Measurements from ENCODE around the gene VAMP3. TPM values are rescaled to one million over a fixed set of nuclear protein-coding genes. Genes with fewer than 3 reads are reported as not detected.

VAMP3 gene
- total RNA-seq, 1 donor from 2014 or later: 47.0 TPM

DNA sequence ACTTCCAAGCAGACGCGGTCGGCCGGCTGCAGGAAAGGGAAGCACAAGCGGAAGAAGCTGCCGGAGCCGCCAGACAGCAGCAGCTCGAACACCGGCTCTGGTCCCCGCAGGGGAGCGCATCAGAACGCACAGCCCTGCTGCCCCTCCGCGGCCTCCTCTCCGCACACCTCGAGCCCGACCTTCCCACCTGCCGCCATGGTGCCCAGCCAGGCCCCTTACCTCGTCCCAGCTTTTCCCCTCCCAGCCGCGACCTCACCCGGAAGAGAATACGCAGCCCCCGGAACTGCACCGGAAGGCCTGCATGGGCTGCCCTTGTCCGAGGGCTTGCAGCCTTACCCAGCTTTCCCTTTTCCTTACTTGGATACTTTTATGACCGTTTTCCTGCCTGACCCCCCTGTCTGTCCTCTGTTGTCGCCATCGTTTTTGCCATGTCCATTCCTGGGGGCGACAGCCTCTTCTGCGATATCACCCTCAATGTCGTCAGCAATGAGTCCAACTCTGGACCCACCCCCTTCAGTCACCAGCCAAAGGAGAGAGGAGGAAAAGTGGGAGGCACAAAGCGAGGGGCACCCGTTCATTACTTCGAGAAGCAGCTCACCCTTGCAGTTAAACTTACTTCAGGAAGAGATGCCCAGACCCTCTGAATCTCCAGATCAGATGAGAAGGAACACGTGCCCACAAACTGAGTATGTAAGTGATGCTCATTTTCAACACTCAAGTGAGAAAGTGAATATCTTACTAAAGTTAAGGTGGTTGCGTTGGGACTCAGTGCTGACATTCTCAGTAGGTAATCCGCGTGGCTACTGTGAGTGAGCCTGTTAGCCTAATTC lies 56.2 kb downstream of the VAMP3 start:
- Histone ChIP-seq H3K9me3 (ENCODE audit: control insufficient read depth in 3 of 3, low read length in 3 of 3) (no peaks in the 10 kb centered on the region), H3K4me1 (ENCODE audit: control insufficient read depth in 3 of 3, insufficient read depth in 3 of 3, low read length in 3 of 3) (no peaks in the 10 kb centered on the region), H3K9ac (ENCODE audit: low read depth in 1 of 3, low read length in 3 of 3) (no peak overlapping the region), H3K36me3 (ENCODE audit: control insufficient read depth in 3 of 3, insufficient read depth in 3 of 3, low read length in 3 of 3) (peaks cover 59 to 79% (median 63%) of the 10 kb centered on the region in 3 donors), H3K27ac (ENCODE audit: low read depth, low read length) (no peak overlapping the region), H3K4me3 (ENCODE audit: low read length in 3 of 3) (no peak overlapping the region), H3K27me3 (ENCODE audit: control insufficient read depth in 3 of 3, insufficient read depth in 3 of 3, low read length in 3 of 3) (no peaks in the 10 kb centered on the region)

Other genes with a start within 250 kb of the VAMP3 start
- 11.5 TPM for gene PER3, start 13.0 kb downstream of the VAMP3 start, total RNA-seq
- gene UTS2, start 81.8 kb downstream of the VAMP3 start, total RNA-seq: not detected
- gene TNFRSF9, start 169.5 kb downstream of the VAMP3 start, total RNA-seq: under 0.01 TPM
- gene PARK7, start 190.4 kb downstream of the VAMP3 start, total RNA-seq: 261 TPM